Measurements from ENCODE around the gene SOCS7. TPM values are rescaled to one million over a fixed set of nuclear protein-coding genes. Genes with fewer than 3 reads are reported as not detected.

SOCS7 gene
- total RNA-seq, 1 donor from 2014 or later, result 33.3 TPM

GRCh38 chr17:38369124-38369886 is 17.7 kb downstream of the SOCS7 start:
- Mint-ChIP-seq H3K36me3 (ENCODE audit: unreplicated experiment) (peaks cover 4% of the 10 kb centered on the region), H3K4me3 (ENCODE audit: unreplicated experiment) (no peak overlapping the region), H3K27ac (ENCODE audit: unreplicated experiment) (no peak overlapping the region), H3K27me3 (ENCODE audit: unreplicated experiment) (no peaks in the 10 kb centered on the region), H3K4me1 (ENCODE audit: low read depth, unreplicated experiment) (no peaks in the 10 kb centered on the region), H3K9me3 (ENCODE audit: unreplicated experiment) (no peaks in the 10 kb centered on the region)
- no peak for DNase-seq
- no peak for TF ChIP-seq CTCF (IDR thresholded peaks at IDR 0.05; ENCODE audit: partially characterized antibody, unreplicated experiment)

- Mint-ChIP-seq H3K36me3 (ENCODE audit: unreplicated experiment) (no peaks in the 10 kb centered on the region), H3K4me1 (ENCODE audit: low read depth, unreplicated experiment) (no peaks in the 10 kb centered on the region), H3K9me3 (ENCODE audit: unreplicated experiment) (no peaks in the 10 kb centered on the region), H3K27me3 (ENCODE audit: unreplicated experiment) (no peaks in the 10 kb centered on the region), H3K27ac (ENCODE audit: unreplicated experiment) (no peak overlapping the region), H3K4me3 (ENCODE audit: unreplicated experiment) (no peak overlapping the region)
- no peak for DNase-seq
- TF ChIP-seq CTCF (IDR thresholded peaks at IDR 0.05; ENCODE audit: partially characterized antibody, unreplicated experiment), result no peak
Observed at GRCh38 chr17:38379448-38379847, 27.8 kb downstream of the SOCS7 start.

GRCh38 chr17:38395090-38395489 is 43.4 kb downstream of the SOCS7 start:
- Mint-ChIP-seq H3K9me3 (ENCODE audit: unreplicated experiment) (peaks cover 2% of the 10 kb centered on the region), H3K4me3 (ENCODE audit: unreplicated experiment) (no peak overlapping the region)
- no peak for TF ChIP-seq CTCF (IDR thresholded peaks at IDR 0.05; ENCODE audit: partially characterized antibody, unreplicated experiment)

GRCh38 chr17:38397227-38397626 is 45.6 kb downstream of the SOCS7 start:
- TF ChIP-seq CTCF (IDR thresholded peaks at IDR 0.05; ENCODE audit: partially characterized antibody, unreplicated experiment), result no peak

More at GRCh38 chr17:38395090-38395489, 43.4 kb downstream of the SOCS7 start:
- Mint-ChIP-seq H3K36me3 (ENCODE audit: unreplicated experiment) (peaks cover 11% of the 10 kb centered on the region), H3K27ac (ENCODE audit: unreplicated experiment) (no peak overlapping the region), H3K4me1 (ENCODE audit: low read depth, unreplicated experiment) (no peaks in the 10 kb centered on the region), H3K27me3 (ENCODE audit: unreplicated experiment) (no peaks in the 10 kb centered on the region)
- no peak for DNase-seq

GRCh38 chr17:38400286-38400685 is 48.6 kb downstream of the SOCS7 start:
- Mint-ChIP-seq H3K9me3 (ENCODE audit: unreplicated experiment) (peaks cover 4% of the 10 kb centered on the region), H3K4me1 (ENCODE audit: low read depth, unreplicated experiment) (peaks cover 10% of the 10 kb centered on the region), H3K27me3 (ENCODE audit: unreplicated experiment) (no peaks in the 10 kb centered on the region), H3K27ac (ENCODE audit: unreplicated experiment) (no peak overlapping the region), H3K4me3 (ENCODE audit: unreplicated experiment) (no peak overlapping the region), H3K36me3 (ENCODE audit: unreplicated experiment) (peaks cover 11% of the 10 kb centered on the region)
- DNase-seq, result no peak
- TF ChIP-seq CTCF (IDR thresholded peaks at IDR 0.05; ENCODE audit: partially characterized antibody, unreplicated experiment), result no peak

More at GRCh38 chr17:38397227-38397626, 45.6 kb downstream of the SOCS7 start:
- no peak for DNase-seq
- Mint-ChIP-seq H3K36me3 (ENCODE audit: unreplicated experiment) (peaks cover 11% of the 10 kb centered on the region), H3K27me3 (ENCODE audit: unreplicated experiment) (no peaks in the 10 kb centered on the region), H3K27ac (ENCODE audit: unreplicated experiment) (no peak overlapping the region), H3K4me3 (ENCODE audit: unreplicated experiment) (no peak overlapping the region), H3K9me3 (ENCODE audit: unreplicated experiment) (peaks cover 2% of the 10 kb centered on the region), H3K4me1 (ENCODE audit: low read depth, unreplicated experiment) (no peaks in the 10 kb centered on the region)
